Fibroblast of mammary gland (primary cell): ENCODE measurements around the gene KCTD13.
"Not testable (repeated sequence)": the region's sequence is repeated elsewhere in the genome, so short reads cannot be mapped to it uniquely, and the experiment has no call there.

Experiments
- DNase-seq: peaks from one replicate; pipeline ENCODE4 v3.0.0-alpha.2; 2010; ENCODE audit warnings: low read depth
- H3K4me3 ChIP-seq: 2 replicates; pipeline ENCODE4 v1.5.1; 2011; ENCODE audit warnings: low read depth, mild to moderate bottlenecking, low read length, moderate library complexity; ENCODE audit not compliant: control insufficient read depth
- CTCF ChIP-seq: conservative IDR thresholded peaks from 2 replicates; pipeline ENCODE4 v1.5.1; 2011; ENCODE audit warnings: low read depth, low read length, inconsistent platforms; ENCODE audit not compliant: control insufficient read depth, insufficient read depth

Gene KCTD13

DNA sequence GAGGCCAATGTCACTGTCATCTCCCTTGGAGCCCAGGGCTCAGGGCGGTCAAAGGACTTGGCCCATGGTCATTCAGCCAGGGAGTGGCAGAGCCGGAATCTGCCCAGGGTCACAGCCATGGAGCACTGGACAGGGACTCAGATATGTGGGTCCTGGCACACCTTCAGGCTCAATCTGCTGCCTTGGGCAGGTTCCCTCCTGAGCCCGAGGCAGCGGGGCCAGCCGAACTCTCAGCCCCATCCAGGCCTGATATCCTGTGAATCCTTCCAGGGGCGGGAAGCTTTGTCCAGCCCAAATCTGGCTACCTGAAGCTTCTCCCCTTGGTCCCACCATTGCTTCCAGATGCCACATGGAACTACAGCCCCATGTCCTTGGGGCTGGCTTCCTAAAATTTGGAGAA lies 50.8 kb downstream of the KCTD13 start:
- H3K4me3 ChIP-seq: no peak overlapping the region
- DNase-seq: no peak
- TF ChIP-seq CTCF: no peak

DNA sequence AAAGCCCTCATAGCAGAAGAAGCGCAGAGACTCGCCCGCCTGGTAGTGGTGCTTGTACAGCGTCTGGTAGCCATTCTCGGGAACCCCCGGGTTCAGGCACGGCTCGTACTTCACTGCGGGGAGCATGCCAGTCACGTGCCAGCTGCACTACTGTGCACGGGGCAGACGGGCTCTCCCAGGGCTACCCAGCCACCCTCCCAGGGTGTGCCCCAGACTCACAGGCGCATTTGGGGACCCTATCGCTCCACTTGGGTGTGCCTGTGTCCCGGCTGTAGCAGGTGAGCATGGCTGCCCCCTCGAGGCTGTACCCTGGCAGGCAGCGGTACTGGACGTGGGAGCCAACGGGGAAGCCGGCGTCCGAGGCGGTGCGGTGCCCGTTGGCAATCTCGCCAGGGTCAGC lies 52.7 kb downstream of the KCTD13 start:
- no peak for DNase-seq
- no peak overlapping the region for H3K4me3 ChIP-seq
- TF ChIP-seq CTCF: no peak

DNA sequence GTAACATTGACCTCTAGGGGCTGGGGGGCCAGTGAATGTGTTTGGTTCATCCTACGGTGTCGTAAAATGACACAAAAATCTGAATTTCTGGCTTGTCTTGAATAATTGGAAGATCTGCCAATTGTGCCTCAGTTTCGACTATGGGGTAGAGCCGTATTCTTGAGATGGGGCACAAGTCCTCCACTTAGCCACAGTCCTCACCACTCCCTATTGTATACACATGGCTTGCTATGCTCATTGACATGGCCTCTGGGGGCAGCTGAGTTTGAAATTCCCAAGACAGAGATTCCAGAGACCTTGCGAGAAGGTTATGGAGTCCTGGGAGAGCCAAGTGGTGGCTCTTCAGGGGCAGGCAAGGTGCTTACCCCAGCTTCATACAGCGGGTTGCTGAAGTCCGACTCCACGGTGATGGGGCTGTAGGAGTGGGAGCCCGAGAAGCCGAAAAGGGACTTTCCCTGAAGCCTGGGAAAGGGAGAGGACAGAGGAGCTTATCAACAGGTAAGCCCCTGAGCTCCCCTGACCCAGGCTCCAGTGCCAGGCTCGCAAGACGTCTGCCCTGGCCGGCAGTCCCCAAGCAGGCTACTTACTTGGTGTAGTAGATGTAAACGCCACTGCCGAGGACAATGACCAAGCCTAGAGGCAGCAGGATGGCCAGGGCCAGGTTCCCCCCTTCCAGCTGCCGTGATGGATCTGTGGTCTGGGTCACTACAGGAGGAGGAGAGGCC lies 54.0 kb downstream of the KCTD13 start:
- no peak overlapping the region for H3K4me3 ChIP-seq
- no peak for DNase-seq
- TF ChIP-seq CTCF: no peak

- H3K4me3 ChIP-seq, DNase-seq: not testable (repeated sequence)
Observed at GRCh38 chr16:29869067-29869466, 57.0 kb downstream of the KCTD13 start.

DNA sequence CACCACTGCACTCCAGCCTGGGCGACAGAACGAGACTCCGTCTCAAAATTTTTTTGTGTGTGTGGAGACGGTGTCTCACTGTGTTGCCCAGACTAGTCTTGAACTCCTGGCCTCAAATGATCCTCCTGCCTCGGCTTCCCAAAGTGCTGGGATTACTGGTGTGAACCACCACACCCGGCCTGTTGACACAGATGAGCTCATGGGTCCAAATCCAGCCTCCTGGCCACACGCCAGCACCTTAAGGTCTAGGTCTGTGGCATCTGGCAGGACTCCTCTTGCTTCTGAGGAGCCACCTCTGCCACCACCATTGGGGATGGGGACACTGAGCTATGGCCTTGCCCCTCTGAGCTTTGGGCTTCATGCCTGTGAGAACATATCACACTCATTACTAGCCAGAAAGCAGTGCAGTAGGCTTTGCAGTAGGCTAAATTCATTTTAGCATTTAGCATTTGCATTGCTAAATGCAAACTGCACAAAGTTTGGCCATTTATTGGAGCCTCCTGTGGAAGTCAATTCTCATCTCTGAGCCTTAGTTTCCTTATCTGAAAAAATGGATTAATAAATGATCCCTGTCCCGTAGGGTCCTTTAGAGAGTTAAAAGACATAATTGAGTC lies 57.5 kb downstream of the KCTD13 start:
- H3K4me3 ChIP-seq: no peak overlapping the region
- TF ChIP-seq CTCF: no peak
- DNase-seq: no peak

- DNase-seq: no peak
- TF ChIP-seq CTCF: no peak
- no peak overlapping the region for H3K4me3 ChIP-seq
Observed at GRCh38 chr16:29864205-29864604, 61.8 kb downstream of the KCTD13 start.

- H3K4me3 ChIP-seq: peak overlapping the region; percentile 36
- DNase-seq: no peak
- no peak for TF ChIP-seq CTCF
Observed at GRCh38 chr16:29863669-29863984, 62.4 kb downstream of the KCTD13 start.
